Right atrium auricular region (tissue), 2 donors: ENCODE results near the gene ARHGAP31. TPM values are rescaled to one million over a fixed set of nuclear protein-coding genes. Genes with fewer than 3 reads are reported as not detected.
A peak's percentile ranks its signal among the peaks of the same experiment; 100 is the strongest.

Source experiments
- DNase-seq: peaks from one replicate; pipeline ENCODE4 v3.0.0-alpha.2; 2019; ENCODE audit warnings: low spot score
- H3K27ac ChIP-seq, 2 donors: fragments of 200-600 bp; sonication (generic); 1 replicate in 1 of 2; 2 replicates in 1 of 2; pipeline ENCODE4 v1.5.1; 2016 to 2019
- H3K27me3 ChIP-seq, 2 donors: fragments of 200-600 bp; sonication (generic); one replicate each; pipeline versions ENCODE4 v1.5.1 to v1.6.0; 2017 to 2019
- H3K36me3 ChIP-seq: fragments of 200-600 bp; sonication (generic); one replicate; pipeline ENCODE4 v1.5.1; 2016
- H3K4me1 ChIP-seq, 2 donors: fragments of 200-600 bp; sonication (generic); one replicate each; pipeline versions ENCODE4 v1.5.1 to v1.6.0; 2017 to 2019
- H3K4me3 ChIP-seq, 2 donors: fragments of 200-600 bp; sonication (generic); 1 replicate in 1 of 2; 2 replicates in 1 of 2; pipeline ENCODE4 v1.5.1; 2017 to 2019; ENCODE audit warnings: mild to moderate bottlenecking in 1 of 2, moderate library complexity in 1 of 2
- H3K9me3 ChIP-seq, 2 donors: fragments of 200-600 bp; sonication (generic); one replicate each; pipeline ENCODE4 v1.5.1; 2019
- CTCF ChIP-seq, 2 donors: fragments of 200-600 bp; sonication (generic); IDR thresholded peaks; one replicate each; pipeline ENCODE4 v1.5.1; 2019; ENCODE audit warnings: antibody characterized with exemption in 2 of 2
- total RNA-seq, 2 donors: library from RNA; depleted of rRNA; stranded (reverse); fragments of >200 nt; gene quantifications; one replicate each; pipeline ENCODE4 v1.1.0, GENCODE V29; 2016

Gene ARHGAP31
- total RNA-seq, 2 donors from 2014 or later = 29.9 to 33.1 TPM

GRCh38 chr3:119457246-119457645 lies 163.1 kb downstream of the ARHGAP31 start:
- no peak for TF ChIP-seq CTCF (IDR thresholded peaks at IDR 0.05)
- no peak overlapping the region for H3K27ac ChIP-seq
- H3K36me3 ChIP-seq = peaks cover 66% of the 10 kb centered on the region
- no peaks in the 10 kb centered on the region for H3K9me3 ChIP-seq
- DNase-seq = no peak
- H3K4me3 ChIP-seq = no peak overlapping the region
- no peaks in the 10 kb centered on the region for H3K27me3 ChIP-seq
- peaks cover 0 to 24% of the 10 kb centered on the region in 2 donors for H3K4me1 ChIP-seq

GRCh38 chr3:119463171-119464169 lies 169.3 kb downstream of the ARHGAP31 start, which contains the start of gene TMEM39A:
Gene TMEM39A, minus strand, starts transcription at chr3:119463615. Its CDS starts 1,541 bp downstream, at chr3:119462074.
- Histone ChIP-seq H3K27ac (peak within 1 kb of the TSS; percentile 91 to 93), H3K4me3 (peak within 1 kb of the TSS; percentile 68 to 98), H3K27me3 (no peaks in the 10 kb centered on the region), H3K9me3 (no peaks in the 10 kb centered on the region), H3K36me3 (peaks cover 19% of the 10 kb centered on the region), H3K4me1 (peaks cover 0 to 35% of the 10 kb centered on the region in 2 donors)
- peak in 1 of 2 donors; percentile 24 for TF ChIP-seq CTCF (IDR thresholded peaks at IDR 0.05)
- peak; percentile 100 for DNase-seq

- no peaks in the 10 kb centered on the region for H3K27me3 ChIP-seq
- peaks cover 12% of the 10 kb centered on the region for H3K36me3 ChIP-seq
- H3K4me1 ChIP-seq = peaks cover 0 to 28% of the 10 kb centered on the region in 2 donors
- H3K4me3 ChIP-seq = peak overlapping the region; percentile 82 to 98
- no peaks in the 10 kb centered on the region for H3K9me3 ChIP-seq
- no peak for TF ChIP-seq CTCF (IDR thresholded peaks at IDR 0.05)
- DNase-seq = no peak
- peak overlapping the region; percentile 79 to 86 for H3K27ac ChIP-seq
Measured at GRCh38 chr3:119468041-119468440, 173.9 kb downstream of the ARHGAP31 start.

- no peak for DNase-seq
- Histone ChIP-seq H3K27ac (peak overlapping the region; percentile 79 to 86), H3K4me1 (peaks cover 0 to 23% of the 10 kb centered on the region in 2 donors), H3K9me3 (no peaks in the 10 kb centered on the region), H3K36me3 (peaks cover 18% of the 10 kb centered on the region), H3K27me3 (no peaks in the 10 kb centered on the region), H3K4me3 (peak overlapping the region; percentile 82 to 98)
- no peak for TF ChIP-seq CTCF (IDR thresholded peaks at IDR 0.05)
Measured at GRCh38 chr3:119469418-119470189, 175.4 kb downstream of the ARHGAP31 start.

Other genes with a start within 250 kb of the ARHGAP31 start
- gene TEX55, start 148.2 kb upstream of the ARHGAP31 start, total RNA-seq = not detected
- 10 to 100 TPM in 1 of 2 donors, 1 to 10 TPM in 1; 5.2 to 19.1 TPM for gene UPK1B, start 120.8 kb upstream of the ARHGAP31 start, total RNA-seq
- gene B4GALT4, start 53.5 kb upstream of the ARHGAP31 start, total RNA-seq = 10 to 100 TPM; 15.6 to 16.4 TPM
- gene TMEM39A, start 169.2 kb downstream of the ARHGAP31 start, total RNA-seq = 10 to 100 TPM; 21.2 to 21.5 TPM
- 1 to 10 TPM; 6.8 to 8.4 TPM for gene POGLUT1, start 174.6 kb downstream of the ARHGAP31 start, total RNA-seq
- gene TIMMDC1, start 204.2 kb downstream of the ARHGAP31 start, total RNA-seq = 100 to 1,000 TPM in 1 of 2 donors, 10 to 100 TPM in 1; 79.9 to 108 TPM